HS-27A (cell line): ENCODE measurements around the gene IQSEC2.

Experiments used
- DNase-seq: peaks from one replicate; pipeline ENCODE4 v3.0.0-alpha.2; 2012; ENCODE audit warnings: low read depth, missing footprints

Gene IQSEC2

DNA sequence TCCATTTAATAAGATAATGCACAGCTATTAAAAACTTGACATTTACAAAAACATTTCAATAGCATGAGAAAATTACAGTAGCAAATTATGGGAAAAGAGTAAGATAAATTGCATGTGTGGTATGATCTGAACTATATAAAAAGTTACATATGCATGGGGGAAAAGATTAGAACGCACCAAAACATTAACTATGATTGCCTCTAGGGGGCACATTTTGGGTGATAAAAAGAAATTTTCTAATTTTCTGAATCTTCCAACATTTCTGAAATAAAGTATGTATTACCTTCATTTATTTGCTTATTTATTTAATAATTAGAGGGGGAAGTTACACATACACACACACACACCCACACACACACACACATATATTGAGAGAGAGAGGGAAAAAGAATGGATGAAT is 36.8 kb downstream of the IQSEC2 start:
- no peak for DNase-seq

- no peak for DNase-seq
Observed at GRCh38 chrX:53242310-53242709, 39.1 kb downstream of the IQSEC2 start.

- DNase-seq = no peak
Observed at GRCh38 chrX:53241558-53241957, 39.8 kb downstream of the IQSEC2 start.

- no peak for DNase-seq
Observed at GRCh38 chrX:53239474-53239873, 41.9 kb downstream of the IQSEC2 start.

- DNase-seq = no peak
Observed at GRCh38 chrX:53237056-53237455, 44.3 kb downstream of the IQSEC2 start.

- DNase-seq = no peak
Observed at GRCh38 chrX:53236025-53236679, 45.2 kb downstream of the IQSEC2 start.

DNA sequence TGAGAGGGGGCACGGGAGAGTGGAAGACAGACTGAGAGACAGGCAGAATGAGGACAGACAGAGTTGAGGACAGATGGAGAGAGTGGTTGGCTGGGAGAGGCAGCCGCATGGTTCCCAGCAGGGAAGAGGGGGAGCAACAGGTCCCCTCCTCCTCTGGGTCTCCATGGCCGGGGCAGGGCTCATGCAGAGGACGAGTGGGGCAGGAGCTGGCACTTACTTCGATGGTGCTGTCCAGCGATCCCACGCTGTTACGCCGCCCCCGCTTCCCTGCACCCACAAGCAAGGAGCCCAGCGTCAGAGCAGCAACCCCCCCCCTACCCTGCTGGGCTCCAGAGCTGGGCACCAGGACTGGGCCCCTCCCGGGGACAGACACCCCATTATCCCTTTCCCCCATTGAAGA is 45.8 kb downstream of the IQSEC2 start:
- DNase-seq = no peak

DNA sequence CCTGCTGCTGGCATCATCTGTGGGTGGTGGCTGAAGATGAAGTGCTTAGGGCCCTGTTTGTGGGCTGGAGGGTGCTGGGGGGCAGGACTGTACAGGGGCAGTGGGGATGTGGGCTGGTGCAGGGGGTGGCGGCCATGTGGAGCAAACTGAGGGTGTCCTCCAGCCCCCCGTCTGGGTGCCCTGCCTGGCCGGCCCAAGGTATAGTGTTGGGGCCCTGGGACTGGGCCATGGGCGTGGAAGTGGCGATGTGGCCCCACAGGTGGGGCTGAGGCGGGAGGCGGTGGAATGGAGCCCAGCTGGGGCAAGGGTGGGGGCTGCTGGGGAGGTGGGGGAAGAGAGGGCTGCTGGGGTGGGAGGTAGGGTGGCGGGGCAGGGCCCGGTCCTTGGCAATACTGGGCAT is 46.9 kb downstream of the IQSEC2 start:
- DNase-seq = no peak

- no peak for DNase-seq
Observed at GRCh38 chrX:53233536-53233935, 47.8 kb downstream of the IQSEC2 start.

DNA sequence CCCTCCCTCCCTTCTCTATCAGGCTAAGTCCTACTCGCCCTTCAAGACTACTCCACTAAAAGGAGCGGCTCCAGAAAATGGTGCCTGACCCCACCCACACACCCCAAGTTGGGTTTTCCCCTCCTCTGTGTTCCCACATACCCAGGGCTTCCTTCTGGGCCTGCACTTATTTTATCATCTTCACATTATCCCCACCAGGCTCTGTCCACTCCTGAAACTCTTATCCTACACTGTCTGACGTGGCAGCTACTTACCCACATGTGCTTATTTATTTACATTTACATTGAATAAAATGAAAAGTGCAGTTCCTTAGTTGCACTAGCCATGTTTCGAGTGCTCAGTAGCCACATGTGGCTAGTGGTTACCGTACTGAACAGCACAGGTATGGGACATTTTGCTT is 51.3 kb downstream of the IQSEC2 start:
- no peak for DNase-seq

DNA sequence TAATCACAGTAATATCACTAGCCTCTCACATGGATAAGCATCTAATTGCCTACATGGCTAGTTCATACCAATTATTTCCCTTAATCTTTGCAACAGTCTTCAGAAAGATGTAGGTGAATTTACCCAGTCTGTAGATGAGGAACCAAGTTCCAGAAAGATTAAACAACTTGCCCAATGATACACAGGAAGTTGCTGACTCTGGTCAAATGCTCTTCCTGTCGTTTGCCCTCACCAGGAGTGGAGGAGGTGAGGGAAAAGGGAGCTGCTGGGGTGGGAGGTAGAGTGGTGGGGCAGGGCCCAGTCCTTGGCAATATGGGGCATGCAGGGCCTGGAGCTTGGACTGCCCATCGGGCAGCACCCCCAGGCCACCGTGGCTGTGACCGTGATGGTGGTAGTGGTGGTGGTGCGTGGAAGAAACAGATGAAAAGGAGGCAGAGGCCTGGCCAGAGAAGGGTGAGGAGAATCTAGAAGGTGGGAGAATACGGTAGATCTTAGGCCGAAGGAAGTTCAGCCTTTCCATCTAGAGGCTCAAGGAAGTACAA is 54.1 kb downstream of the IQSEC2 start:
- DNase-seq = no peak

- DNase-seq = peak; percentile 74
Observed at GRCh38 chrX:53224860-53225797, 56.3 kb downstream of the IQSEC2 start, which contains the start of gene KDM5C. Gene KDM5C, minus strand, starts transcription at chrX:53225207. Its CDS starts 318 bp downstream, at chrX:53224889.

- no peak for DNase-seq
Observed at GRCh38 chrX:53223955-53224859, 57.2 kb downstream of the IQSEC2 start.

GRCh38 chrX:53223068-53223693 is 58.2 kb downstream of the IQSEC2 start:
- DNase-seq = no peak
